Measurements from ENCODE around the gene IYD.

IYD gene

GRCh38 chr6:150403458-150404246, 34.8 kb downstream of the IYD start:
- in situ Hi-C loops (cut with HindIII; ENCODE audit: low sequenced_read_pairs), result no loop called here
- H3K4me3 ChIP-seq (ENCODE audit: low read depth, low read length), result no peak overlapping the region
- peak; percentile 95 for DNase-seq (ENCODE audit: low read depth, low spot score)
- no peak for TF ChIP-seq CTCF (IDR thresholded peaks at IDR 0.05; ENCODE audit: low read depth, low read length)

GRCh38 chr6:150406948-150407347, 38.1 kb downstream of the IYD start:
- no peak for TF ChIP-seq CTCF (IDR thresholded peaks at IDR 0.05; ENCODE audit: low read depth, low read length)

GRCh38 chr6:150408842-150409241, 40.0 kb downstream of the IYD start:
- no peak overlapping the region for H3K4me3 ChIP-seq (ENCODE audit: low read depth, low read length)
- in situ Hi-C loops (cut with HindIII; ENCODE audit: low sequenced_read_pairs), result no loop called here
- TF ChIP-seq CTCF (IDR thresholded peaks at IDR 0.05; ENCODE audit: low read depth, low read length), result no peak
- DNase-seq (ENCODE audit: low read depth, low spot score), result no peak

More at GRCh38 chr6:150406948-150407347, 38.1 kb downstream of the IYD start:
- DNase-seq (ENCODE audit: low read depth, low spot score), result no peak
- no peak overlapping the region for H3K4me3 ChIP-seq (ENCODE audit: low read depth, low read length)
- in situ Hi-C loops (cut with HindIII; ENCODE audit: low sequenced_read_pairs), result no loop called here

- H3K4me3 ChIP-seq (ENCODE audit: low read depth, low read length), result no peak overlapping the region
- TF ChIP-seq CTCF (IDR thresholded peaks at IDR 0.05; ENCODE audit: low read depth, low read length), result no peak
- DNase-seq (ENCODE audit: low read depth, low spot score), result peak; percentile 10
- in situ Hi-C loops (cut with HindIII; ENCODE audit: low sequenced_read_pairs), result no loop called here
Measured at GRCh38 chr6:150409576-150410066, 40.8 kb downstream of the IYD start.

DNA sequence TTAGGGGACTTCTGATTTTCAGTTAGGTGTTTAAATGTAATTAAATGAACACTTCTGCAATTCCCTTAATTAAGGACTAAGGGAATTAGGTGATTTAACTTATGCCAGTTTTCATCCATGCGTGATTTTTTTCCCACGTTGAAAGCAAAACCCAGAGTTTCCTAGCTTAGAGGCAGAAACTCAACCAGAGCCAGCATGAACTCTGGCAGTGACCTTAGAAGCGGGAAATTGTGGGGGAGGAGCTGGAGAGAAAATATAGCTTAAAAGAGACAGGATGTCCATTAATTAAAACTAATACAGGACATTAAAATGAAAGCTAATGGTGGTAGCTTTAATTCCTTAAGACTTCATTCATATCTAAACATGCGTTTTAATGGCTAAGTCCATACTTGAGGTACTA, 41.6 kb downstream of the IYD start:
- in situ Hi-C loops (cut with HindIII; ENCODE audit: low sequenced_read_pairs), result no loop called here
- TF ChIP-seq CTCF (IDR thresholded peaks at IDR 0.05; ENCODE audit: low read depth, low read length), result no peak
- no peak overlapping the region for H3K4me3 ChIP-seq (ENCODE audit: low read depth, low read length)
- no peak for DNase-seq (ENCODE audit: low read depth, low spot score)

GRCh38 chr6:150410906-150411305, 42.1 kb downstream of the IYD start:
- in situ Hi-C loops (cut with HindIII; ENCODE audit: low sequenced_read_pairs), result no loop called here
- no peak overlapping the region for H3K4me3 ChIP-seq (ENCODE audit: low read depth, low read length)
- TF ChIP-seq CTCF (IDR thresholded peaks at IDR 0.05; ENCODE audit: low read depth, low read length), result no peak
- DNase-seq (ENCODE audit: low read depth, low spot score), result no peak
